CD4-positive, alpha-beta T cell treated with Interleukin-4 for 1 hour (primary cell): ENCODE measurements around the gene HLA-DMB.
"Not testable (repeated sequence)": the region's sequence is repeated elsewhere in the genome, so short reads cannot be mapped to it uniquely, and the experiment has no call there.

Experiments
- DNase-seq, 2 donors: peaks; one replicate each; pipeline ENCODE4 v3.0.0-alpha.2; 2020 to 2022

The HLA-DMB gene

GRCh38 chr6:32949113-32949512 is 8.3 kb upstream of the HLA-DMB start:
- no peak for DNase-seq

- DNase-seq: peak; percentile 63 to 65
Observed at GRCh38 chr6:32947552-32948465, 7.0 kb upstream of the HLA-DMB start.

GRCh38 chr6:32946893-32947292 is 6.1 kb upstream of the HLA-DMB start:
- DNase-seq: no peak

GRCh38 chr6:32945953-32946352 is 5.1 kb upstream of the HLA-DMB start:
- DNase-seq: no peak

- peak; percentile 46 to 73 for DNase-seq
Observed at GRCh38 chr6:32945108-32945760, 4.4 kb upstream of the HLA-DMB start.

GRCh38 chr6:32943864-32944649 is 3.2 kb upstream of the HLA-DMB start:
- DNase-seq: peak; percentile 60 to 78

GRCh38 chr6:32942555-32943123 is 1.8 kb upstream of the HLA-DMB start:
- DNase-seq: not testable (repeated sequence)

- DNase-seq: peak; percentile 73 to 77
Observed at GRCh38 chr6:32941214-32941768, 463 bp upstream of the HLA-DMB start.

GRCh38 chr6:32938494-32938893 is 2.3 kb downstream of the HLA-DMB start:
- no peak for DNase-seq

- DNase-seq: no peak
Observed at GRCh38 chr6:32937230-32937633, 3.6 kb downstream of the HLA-DMB start.

GRCh38 chr6:32936239-32937152 is 4.3 kb downstream of the HLA-DMB start:
- no peak for DNase-seq

GRCh38 chr6:32935551-32936238 is 5.1 kb downstream of the HLA-DMB start:
- no peak for DNase-seq

- peak; percentile 73 to 80 for DNase-seq
Observed at GRCh38 chr6:32933661-32934085, 7.2 kb downstream of the HLA-DMB start.

GRCh38 chr6:32932132-32932868 is 8.5 kb downstream of the HLA-DMB start:
- DNase-seq: no peak

- DNase-seq: no peak
Observed at GRCh38 chr6:32931211-32931610, 9.6 kb downstream of the HLA-DMB start.

- DNase-seq: no peak
Observed at GRCh38 chr6:32922083-32922482, 18.7 kb downstream of the HLA-DMB start.

- no peak for DNase-seq
Observed at GRCh38 chr6:32920715-32921114, 20.1 kb downstream of the HLA-DMB start.

GRCh38 chr6:32912951-32913350 is 27.9 kb downstream of the HLA-DMB start:
- no peak for DNase-seq

GRCh38 chr6:32908897-32909296 is 31.9 kb downstream of the HLA-DMB start:
- no peak for DNase-seq

- no peak for DNase-seq
Observed at GRCh38 chr6:32906539-32906938, 34.3 kb downstream of the HLA-DMB start.
